Dermis blood vessel endothelial cell (primary cell): ENCODE results near the gene ISX. TPM values are rescaled to one million over a fixed set of nuclear protein-coding genes. Genes with fewer than 3 reads are reported as not detected.

Source experiments
- DNase-seq: peaks from one replicate; pipeline ENCODE4 v3.0.0; 2010
- total RNA-seq: library from RNA; depleted of rRNA; stranded (reverse); fragments of >200 nt; gene quantifications from 2 replicates; pipeline ENCODE4 v1.2.3, GENCODE V29; 2014

The ISX gene
- total RNA-seq, 1 donor from 2014 or later, result not detected

DNA sequence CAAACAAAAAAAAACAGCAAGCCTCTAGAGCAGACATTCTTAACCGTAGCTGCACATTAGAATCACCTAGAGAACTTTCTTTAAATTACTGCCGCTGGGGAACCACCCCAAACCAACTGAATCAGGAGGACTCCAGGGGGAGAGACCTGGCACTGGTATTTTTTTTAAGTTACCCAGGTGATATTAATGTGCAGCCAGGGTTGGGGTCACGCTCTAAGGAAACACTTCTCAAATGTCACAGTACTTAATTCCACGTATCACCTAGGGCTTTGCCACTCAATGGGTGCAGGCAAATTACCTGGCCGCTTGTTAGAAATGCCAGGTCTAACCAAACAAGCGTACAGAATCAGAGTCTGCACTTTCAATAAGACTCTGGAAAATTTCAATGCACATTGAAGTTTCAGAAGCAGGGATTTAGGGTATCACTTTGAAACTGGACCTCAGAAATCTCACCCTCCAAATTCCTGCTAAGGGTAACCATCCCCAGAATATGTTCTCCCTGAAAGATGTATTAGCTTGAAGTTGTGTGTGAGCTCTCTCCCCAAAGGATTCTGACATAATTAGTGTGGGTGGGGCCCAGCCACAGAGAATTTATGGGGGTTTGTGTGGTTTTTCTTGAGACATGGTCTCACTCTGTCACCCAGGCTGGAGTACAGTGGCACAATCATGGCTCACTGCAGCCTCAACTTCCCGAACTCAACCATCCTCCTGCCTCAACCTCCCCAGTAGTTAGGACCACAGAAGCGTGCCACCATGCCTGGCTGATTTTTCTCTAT lies 12.7 kb upstream of the ISX start:
- DNase-seq, result no peak

DNA sequence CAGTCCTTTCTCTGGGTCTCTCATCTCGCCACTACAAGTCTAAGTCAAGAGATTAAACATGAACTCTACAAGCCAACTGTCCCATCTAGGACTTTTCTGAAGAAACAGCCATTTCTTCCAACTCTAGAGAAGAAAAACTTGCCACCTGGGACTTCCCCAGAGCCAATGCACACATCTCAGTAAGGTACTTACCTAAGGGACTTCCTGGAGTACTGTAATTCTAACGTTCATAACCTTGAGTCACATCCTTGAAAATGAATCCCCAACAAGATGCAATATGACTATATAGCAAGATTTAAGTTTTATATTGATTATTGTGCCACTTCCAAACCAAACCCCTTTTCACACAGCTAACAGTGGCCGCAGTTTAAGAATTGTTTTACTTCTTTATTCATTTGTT lies 11.9 kb upstream of the ISX start:
- no peak for DNase-seq

DNA sequence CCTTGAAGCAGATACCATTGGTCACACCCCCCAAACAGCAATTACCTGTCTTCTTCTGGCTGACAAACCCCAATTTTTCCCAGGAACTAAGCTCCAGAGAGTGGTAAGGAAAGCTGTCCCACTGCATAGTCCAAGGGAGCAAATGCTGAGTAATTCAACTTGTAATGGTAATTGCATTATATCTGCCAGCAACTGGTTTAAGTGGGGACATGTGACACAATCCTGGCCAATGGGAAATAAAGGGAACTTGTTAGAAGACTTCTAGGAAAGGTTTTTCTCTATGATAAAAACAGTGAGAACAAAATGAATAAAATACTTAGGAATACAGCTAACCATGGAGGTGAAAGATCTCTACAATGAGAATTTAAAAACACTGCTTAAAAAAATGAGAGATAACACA lies 9.5 kb upstream of the ISX start:
- DNase-seq, result no peak

DNA sequence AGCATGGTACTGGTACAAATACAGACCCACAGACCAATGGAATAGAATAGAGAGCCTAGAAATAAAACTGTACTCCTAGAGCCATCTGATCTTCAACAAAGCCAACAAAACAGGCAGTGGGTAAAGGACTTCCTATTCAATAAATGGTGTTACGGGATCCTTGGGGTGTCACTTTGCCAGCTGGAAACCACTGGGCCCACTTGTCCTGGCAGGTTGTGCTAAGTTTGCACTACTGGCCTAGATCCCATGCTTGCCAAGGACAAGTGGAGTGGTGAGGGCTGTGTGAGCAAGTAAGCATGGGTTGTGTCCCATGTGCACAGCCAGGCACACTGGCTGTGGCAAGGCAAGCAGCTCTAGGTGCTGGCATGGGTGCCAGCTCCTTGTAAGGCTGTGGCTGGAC lies 8.8 kb upstream of the ISX start:
- DNase-seq, result no peak

DNA sequence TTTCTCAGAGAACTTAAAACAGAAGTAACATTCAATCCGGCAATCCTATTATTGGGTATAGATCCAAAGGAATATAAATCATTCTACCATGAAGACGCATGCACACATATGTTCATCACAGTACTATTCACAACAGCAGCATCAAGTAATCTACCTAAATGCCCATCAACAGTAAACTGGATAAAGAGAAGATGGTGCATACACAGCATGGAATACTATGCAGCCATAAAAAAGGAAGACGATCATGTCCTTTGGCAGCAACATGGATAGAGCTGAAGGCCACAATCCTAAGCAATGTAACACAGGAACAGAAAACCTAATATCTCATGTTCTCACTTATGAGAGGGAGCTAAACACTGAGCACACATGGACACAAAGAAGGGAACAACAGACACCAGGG lies 6.3 kb upstream of the ISX start:
- DNase-seq, result no peak

DNA sequence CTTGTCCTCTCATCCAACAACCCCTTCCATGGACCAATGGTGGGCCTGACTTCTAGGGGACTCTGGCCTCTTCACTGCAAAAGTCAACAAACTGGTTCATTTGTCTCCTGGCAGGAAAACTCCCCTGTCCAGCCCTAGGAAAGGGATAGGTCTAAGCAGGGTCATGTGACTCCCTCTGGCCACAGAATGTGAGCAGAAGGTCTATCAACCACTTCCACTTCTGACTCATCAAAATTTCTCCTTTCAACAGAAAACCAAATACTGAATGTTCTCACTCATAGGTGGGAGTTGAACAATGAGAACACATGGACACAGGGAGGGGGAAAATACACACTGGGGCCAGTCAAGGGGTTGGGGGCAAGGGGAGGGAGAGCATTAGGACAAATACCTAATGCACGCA lies 1.3 kb upstream of the ISX start:
- DNase-seq, result no peak

DNA sequence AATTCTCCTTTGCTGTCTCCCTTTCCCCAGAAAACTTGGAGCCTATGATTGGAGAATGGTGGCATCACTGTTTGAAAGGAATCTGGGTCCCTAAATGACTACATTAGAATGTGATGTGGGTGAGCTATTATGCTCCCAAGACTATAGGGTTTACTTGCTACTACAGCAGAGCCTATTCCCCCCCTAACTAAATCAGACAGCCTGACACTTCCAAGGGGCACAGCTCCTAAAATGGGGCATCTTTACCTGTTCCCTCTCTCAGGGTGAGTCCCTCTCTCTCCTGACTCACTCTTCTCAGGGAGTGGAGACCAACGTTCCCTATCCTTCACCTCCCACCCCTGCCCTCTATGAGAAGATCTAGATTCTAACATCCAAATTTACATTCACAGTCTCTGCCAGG lies 775 bp upstream of the ISX start:
- no peak for DNase-seq

DNA sequence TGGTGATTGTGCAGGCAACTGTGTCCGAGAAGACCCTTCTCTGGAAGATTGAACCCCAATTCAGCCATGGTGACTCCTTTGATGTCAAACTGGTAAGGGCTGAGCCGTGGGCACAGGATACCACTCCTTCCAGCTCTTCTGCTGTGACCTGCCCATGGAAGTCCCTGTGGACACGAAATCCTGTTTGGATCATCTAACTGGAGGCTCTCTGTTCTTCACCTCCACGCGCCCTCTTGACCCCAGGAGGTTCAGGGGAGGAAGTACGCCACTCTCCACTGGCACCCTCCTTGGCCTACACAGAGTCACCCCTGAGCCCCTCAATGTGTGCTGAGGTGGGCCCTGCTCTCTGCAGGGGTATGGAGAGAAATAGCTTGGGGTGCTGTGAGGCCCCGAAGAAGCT lies 810 bp downstream of the ISX start:
- DNase-seq, result no peak

DNA sequence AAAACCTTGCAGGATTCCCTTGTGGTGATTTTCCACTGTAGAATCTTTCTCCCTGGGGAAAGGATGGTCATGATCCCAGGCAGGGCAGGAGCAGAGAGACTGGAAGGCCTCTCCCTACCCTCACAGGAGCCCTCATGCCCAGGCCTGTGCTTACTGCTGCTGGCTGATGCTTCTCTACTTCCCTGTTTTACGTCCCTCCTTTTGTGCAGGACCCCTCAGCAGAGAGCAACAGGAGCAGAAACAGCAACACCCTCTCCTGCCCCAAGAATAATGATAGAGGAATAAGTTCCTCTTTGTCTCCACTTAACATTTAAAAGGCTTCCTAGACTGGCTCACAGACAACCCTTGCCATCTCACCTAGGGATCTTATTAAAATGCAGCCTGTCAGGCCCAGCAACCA lies 3.6 kb downstream of the ISX start:
- DNase-seq, result no peak

DNA sequence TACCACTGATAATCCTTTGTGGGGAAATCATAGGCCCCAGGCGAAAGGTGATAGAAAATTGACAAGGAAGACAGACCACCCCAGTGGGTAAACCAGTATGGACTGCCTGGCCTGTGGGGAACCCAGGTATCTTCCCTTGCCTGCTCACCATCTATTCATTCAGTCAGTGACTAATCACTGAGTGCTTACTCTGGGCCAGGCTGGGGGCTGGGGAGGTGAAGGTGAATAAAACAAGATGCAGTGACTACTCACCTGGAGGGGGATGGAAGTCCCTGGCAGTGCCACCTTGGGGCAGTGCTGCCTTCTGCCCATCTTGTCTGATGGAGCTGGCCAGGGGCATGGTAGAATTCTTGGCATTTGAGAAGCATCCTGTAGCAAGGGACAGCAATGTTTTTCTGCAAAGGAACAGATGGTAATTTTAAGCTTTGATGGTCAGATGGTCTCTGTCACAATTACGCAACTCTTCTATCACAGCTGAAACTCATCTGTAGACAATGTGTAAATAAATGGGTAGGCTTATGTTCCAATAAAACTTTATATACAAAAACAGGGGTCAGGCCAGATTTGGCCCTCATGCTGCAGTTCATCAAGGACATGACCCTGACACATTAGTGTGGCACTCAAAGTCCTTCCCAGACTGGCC lies 4.6 kb downstream of the ISX start:
- no peak for DNase-seq

DNA sequence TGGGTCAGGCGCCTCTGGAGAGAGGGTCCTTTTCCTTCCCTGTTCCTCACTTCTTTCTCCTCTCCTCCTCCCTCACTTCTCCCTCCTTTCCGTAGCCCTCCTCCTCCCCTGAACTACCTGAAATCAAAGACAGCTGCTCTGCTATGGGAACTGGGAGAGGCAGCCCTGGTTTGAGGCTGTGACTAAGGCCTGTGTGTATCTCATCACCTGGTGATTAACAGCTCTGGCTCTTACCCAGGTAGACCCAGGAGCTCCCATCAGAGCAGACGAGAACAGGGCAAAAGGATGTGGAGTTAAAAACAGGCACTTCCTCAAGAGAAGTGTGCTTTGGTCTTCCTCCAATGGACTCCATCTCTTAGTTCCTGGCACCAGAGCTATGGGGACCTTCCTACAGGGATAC lies 5.8 kb downstream of the ISX start:
- DNase-seq, result no peak

DNA sequence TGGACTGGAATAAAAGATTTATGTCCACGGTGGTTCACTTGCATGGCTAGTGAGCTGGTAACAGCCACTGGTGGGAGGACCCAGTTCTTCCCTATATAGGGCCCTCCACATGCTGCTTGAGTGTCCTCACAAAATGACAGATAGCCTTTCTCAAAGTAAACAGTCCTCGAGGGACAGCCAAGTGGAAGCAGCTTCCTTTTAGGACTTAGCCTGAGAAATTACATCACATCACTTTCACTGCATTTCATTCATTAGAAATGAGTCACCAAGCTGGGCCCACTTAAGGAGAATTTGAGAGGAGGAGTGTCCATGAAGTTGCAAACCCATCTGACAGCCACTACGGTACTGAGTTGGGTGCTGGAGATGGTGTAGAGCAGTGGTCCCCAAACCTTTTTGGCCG lies 7.0 kb downstream of the ISX start:
- DNase-seq, result no peak

DNA sequence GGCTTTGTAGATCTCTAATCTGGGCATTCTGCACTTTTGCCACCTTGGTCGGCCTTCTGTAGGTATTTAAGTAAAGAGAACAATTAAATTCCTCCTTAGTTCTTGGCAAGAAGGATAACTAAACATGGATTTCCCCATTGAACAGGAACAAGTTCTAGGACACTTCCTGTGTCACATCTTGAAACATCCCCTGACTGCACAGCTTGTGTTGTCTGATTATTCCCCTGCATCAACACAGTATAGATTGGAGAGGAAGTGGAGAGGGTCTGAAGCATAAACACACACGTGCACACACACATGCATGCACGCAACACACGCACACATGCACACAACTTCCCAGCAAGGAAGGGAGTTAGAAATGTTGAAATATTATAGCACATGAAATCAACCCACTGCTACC lies 8.6 kb downstream of the ISX start:
- DNase-seq, result no peak

DNA sequence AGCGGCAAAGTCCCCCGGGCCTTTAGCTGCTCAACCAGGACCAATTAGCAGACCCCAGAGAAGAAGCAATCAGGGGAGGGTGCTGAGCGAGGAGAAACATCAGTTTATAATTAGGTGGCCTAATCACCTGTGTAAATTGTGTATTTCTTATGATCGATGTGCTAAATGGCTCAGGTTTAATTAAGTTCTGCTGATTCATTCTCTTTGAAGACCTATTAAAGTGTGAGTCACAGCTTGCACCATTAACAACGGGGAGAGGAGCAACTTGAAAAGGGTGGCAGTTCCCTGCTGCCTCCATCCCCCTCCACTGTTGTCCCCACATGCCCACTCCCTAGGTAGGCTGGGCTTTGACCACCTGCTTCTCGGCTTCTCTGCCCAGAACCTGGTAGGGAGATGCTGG lies 10.7 kb downstream of the ISX start:
- DNase-seq, result no peak

DNA sequence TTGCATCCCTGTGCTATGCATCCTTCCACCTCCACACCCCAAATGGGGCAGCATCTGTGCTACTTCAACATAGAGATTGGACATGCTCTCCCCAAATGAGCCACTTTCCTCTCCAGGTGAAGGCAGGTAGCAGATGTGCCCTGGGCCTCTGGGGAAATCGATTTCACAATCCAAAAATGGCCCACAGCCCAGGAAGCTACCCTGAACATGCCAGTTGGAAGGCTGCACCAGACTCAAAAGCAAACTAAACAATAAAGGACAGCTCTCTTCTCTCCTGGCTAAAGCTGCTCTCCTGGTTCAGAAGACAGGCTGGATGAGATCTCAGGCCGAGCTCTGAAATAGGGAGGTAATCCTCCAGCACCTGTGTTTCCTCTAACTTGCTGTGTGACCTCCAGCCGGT lies 19.7 kb downstream of the ISX start:
- DNase-seq, result no peak

DNA sequence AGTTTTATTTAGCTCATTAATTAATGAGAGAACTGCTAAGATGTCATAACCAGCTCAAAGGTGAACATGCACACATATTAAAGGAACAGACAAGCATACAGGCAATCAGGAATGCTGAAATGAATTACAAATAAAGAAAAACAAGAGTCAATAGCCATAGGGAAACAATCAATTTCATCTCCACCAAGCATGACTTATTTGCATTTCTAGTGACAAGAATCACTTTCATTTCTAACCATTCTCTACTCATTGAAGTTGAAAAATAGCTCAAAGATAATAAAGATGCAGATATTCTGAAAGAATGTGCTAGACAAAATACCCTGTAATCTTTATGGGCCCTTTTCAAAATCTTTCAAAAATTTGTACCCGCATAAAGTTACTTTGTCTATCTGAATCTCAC lies 23.2 kb downstream of the ISX start:
- DNase-seq, result no peak

DNA sequence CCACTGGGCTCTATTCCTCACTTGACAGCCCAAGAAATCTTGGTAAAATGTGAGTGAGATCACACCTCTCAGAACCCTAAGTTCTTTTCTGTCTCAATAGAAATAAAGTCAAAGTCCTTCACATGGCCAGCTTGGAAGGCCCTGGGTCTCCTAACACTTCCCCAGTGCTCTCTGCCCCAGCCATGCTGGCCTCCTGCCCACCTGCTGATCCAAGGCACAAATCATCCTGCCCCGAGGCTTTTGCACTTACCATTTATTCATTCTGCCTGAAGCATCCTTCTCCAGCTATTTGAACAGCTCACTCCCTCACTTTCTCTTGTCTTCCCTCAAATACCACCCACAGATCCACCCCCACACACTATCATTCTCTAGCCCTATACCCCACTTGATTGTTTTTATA lies 26.4 kb downstream of the ISX start:
- no peak for DNase-seq

DNA sequence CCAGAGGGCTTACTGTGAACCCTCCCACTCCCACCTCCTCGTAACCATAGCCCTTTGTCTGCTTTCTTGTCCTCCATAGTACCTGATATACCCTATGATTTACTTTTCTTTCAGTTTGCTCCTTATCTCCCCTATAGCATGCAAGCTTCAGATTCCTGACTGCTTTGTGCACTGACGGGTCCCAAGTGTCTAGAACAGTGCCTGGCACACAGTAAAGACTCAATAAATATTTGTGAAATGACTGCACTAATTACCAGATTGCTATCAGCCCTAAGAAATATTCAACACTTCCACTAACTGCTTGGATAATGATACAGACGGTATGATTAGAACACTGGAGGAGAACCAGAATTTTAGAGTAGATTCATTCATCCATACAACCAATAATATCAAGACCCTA lies 33.0 kb downstream of the ISX start:
- no peak for DNase-seq

DNA sequence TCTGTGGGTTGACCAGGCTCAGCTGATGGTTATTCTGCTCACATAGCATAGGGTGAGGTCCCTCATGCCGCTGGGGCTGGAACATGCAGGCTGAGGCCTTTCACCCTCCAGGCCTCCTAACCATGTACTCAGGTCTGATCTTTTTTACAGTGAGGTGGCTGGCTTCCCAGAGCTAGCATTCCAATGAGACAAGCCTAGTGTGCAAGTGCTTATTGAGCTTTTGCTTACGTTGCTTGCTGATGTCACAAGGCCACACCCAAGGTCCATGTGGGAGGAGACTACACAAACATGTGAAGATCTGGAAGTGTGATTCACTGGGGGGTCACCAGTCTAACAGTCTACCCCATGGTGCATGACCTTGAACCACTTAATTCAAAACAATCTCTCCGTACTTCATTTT lies 33.9 kb downstream of the ISX start:
- no peak for DNase-seq

DNA sequence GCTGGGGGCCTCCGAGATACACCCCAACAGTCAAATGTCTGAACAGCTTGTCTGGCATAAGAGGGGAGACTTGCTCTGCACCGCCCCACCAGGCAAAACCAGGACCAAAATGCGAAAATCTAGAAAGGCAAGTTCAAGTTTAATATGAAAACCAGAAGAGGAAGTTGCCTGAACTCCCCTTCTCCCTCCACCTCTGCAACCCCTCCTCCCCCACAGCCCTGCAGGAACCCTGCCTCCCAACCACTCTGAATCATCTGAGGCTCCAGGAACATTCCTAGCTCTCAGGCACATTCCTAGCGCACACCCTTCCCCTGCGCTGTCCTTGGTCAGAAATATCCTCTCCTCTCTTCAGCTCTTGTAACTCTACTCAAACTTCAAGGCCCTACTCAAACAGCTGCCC lies 36.7 kb downstream of the ISX start:
- no peak for DNase-seq

DNA sequence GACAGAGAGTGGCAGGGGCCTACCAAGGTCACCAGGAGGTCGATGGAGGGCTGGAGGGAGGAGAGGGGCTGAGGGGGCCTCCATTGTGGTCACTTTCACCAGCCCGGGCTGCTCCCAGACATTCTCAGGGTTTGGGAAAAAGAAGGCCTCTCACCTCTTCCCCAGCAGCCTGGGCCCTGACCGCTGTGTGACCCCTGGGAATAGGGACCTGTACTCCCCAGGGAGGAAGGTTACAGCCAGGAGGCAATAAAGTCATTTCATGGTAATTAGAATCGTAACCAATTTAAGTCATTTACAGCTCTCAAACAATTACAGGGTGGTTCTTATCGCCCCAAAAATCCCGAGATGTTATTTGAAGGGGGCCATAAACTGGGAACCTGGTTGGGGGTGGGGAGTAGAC lies 37.8 kb downstream of the ISX start:
- no peak for DNase-seq

DNA sequence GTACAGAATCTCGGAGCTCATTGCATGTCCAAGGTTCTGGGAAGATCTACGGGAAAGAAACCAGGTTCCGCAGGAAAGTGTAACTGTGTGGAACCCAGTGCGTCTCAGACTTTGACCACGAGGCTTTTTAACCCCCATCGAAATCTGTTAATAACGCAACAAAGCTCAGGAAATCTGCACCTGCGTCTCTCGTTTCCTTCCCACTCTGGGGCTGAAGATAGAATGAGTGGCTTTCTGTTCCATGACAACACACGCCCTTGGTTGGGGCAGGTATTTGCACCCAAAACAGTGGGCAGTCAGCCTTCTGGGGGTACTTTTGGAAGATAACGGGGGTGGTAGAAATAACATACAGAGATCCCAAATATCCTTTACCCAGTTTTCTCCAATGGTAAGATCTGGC lies 38.5 kb downstream of the ISX start:
- no peak for DNase-seq

DNA sequence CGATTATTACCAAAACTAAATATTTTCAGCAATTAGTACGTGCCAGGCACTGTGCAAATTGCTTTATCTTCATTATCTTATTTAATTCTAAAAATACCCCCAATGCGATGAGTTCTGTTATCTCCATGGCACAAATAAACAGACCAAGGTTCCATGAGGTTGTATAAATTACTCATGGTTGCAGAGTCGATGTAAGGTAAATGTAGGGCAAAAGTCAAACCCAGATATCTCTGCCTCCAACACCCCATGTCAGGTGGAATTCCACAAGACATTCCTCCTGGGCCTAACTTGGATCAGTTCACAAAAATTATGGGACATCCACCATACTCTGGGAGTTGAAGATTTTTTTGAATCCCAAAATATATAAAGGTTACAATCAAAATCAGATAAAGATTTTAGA lies 43.7 kb downstream of the ISX start:
- DNase-seq, result no peak

DNA sequence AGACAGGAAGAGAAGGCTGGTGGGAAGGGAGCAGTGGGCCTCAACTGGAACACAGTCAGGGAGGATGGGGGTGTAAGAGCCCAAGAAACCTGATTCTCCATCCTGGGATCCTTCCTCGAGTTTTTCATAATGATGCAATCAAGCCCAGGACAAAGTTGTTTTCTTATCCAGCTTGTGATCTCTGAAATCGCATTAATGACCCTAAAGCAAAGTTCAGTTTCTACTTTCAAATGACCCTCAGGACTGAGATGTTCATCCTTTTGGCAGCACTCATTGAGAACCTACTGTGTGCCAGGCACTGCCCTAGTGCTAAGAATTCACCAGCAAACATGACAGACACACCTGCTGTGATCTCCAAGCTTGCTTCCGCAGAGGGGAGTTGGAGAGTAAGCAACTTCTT lies 45.3 kb downstream of the ISX start:
- DNase-seq, result no peak

DNA sequence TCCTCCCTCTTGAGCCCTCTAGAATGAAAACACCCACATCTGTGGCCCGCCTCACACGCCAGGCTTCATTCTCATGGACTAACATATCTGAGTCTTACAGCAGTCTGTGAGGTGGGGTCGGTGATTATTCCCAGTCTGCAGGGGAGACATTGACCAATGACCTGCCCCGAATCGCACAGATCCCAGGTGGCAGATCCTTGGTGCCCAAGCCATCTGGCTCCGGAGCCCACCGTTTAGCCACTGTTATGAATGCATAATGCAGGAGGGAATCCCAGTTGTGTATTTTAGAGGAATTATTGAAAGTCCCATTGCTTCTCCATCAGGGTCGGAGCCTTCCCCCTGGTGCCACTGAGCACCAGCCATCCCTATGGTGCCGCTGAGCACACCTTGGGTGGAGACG lies 47.4 kb downstream of the ISX start:
- DNase-seq, result no peak
